ENCODE results near the gene CD320. TPM values are rescaled to one million over a fixed set of nuclear protein-coding genes. Genes with fewer than 3 reads are reported as not detected.

CD320 gene
- total RNA-seq, 1 donor from 2014 or later = 44.5 TPM

DNA sequence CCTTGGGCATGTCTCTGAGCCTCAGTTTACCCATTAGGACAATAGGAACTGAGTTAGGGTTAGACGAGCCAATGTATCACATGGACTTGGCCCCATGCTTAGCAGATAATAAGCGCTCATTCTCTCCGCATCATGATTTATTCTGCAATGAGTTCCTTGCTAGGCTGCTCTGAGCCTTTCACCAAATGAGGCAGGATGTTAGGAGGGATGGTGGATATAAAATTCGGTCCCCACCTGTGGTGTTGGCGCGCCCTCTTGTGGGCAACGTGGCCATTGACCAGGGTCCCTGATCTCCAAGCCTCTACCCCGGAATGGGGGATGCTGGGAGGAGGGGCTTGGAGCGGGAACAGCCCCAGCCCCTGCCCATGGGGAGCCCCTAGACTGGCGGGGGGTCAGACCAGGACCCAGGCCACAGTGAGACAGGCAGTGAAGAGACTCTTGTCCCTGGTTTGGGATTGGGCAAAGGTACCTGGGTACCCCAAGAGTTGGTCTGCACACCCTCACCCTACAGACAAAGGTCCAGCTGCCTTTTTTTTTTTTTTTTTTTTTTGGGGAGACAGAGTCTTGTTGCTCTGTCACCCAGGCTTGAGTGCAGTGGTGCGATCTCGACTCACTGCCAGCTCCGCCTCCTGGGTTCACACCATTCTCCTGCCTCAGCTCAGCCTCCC is 55.1 kb downstream of the CD320 start:
- Mint-ChIP-seq H3K36me3 (ENCODE audit: unreplicated experiment) (no peaks in the 10 kb centered on the region), H3K4me1 (ENCODE audit: unreplicated experiment) (no peaks in the 10 kb centered on the region), H3K27me3 (ENCODE audit: unreplicated experiment) (no peaks in the 10 kb centered on the region), H3K9me3 (ENCODE audit: unreplicated experiment) (no peaks in the 10 kb centered on the region), H3K4me3 (ENCODE audit: unreplicated experiment) (no peak overlapping the region), H3K27ac (ENCODE audit: unreplicated experiment) (no peak overlapping the region)
- DNase-seq (ENCODE audit: extremely low spot score, unreplicated experiment) = peak; percentile 95
- TF ChIP-seq, protein P1, sequence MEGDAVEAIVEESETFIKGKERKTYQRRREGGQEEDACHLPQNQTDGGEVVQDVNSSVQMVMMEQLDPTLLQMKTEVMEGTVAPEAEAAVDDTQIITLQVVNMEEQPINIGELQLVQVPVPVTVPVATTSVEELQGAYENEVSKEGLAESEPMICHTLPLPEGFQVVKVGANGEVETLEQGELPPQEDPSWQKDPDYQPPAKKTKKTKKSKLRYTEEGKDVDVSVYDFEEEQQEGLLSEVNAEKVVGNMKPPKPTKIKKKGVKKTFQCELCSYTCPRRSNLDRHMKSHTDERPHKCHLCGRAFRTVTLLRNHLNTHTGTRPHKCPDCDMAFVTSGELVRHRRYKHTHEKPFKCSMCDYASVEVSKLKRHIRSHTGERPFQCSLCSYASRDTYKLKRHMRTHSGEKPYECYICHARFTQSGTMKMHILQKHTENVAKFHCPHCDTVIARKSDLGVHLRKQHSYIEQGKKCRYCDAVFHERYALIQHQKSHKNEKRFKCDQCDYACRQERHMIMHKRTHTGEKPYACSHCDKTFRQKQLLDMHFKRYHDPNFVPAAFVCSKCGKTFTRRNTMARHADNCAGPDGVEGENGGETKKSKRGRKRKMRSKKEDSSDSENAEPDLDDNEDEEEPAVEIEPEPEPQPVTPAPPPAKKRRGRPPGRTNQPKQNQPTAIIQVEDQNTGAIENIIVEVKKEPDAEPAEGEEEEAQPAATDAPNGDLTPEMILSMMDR (IDR thresholded peaks at IDR 0.05) = peak; percentile 94

Other genes starting within 250 kb of the CD320 start
- 0.19 and 0.42 TPM in 2 replicates for gene FBN3, start 158.8 kb downstream of the CD320 start, total RNA-seq
- 16.4 and 16.7 TPM in 2 replicates for gene CERS4, start 99.0 kb downstream of the CD320 start, total RNA-seq
- 29.8 and 35.4 TPM in 2 replicates for gene NDUFA7, start 13.0 kb upstream of the CD320 start, total RNA-seq
- 1,524 and 1,597 TPM in 2 replicates for gene RPS28, start 13.1 kb upstream of the CD320 start, total RNA-seq
- gene KANK3, start 34.9 kb upstream of the CD320 start, total RNA-seq = 0.30 TPM in 1 of 2 replicates, not detected in the other
- gene ANGPTL4, start 55.8 kb upstream of the CD320 start, total RNA-seq = 6.5 and 8.6 TPM in 2 replicates
- 126 and 130 TPM in 2 replicates for gene RAB11B, start 82.0 kb upstream of the CD320 start, total RNA-seq
- 45.0 and 50.6 TPM in 2 replicates for gene MARCHF2, start 104.9 kb upstream of the CD320 start, total RNA-seq
- gene HNRNPM, start 136.6 kb upstream of the CD320 start, total RNA-seq = 154 and 156 TPM in 2 replicates
- 0.24 and 0.42 TPM in 2 replicates for gene PRAM1, start 194.3 kb upstream of the CD320 start, total RNA-seq
- 23.9 and 29.9 TPM in 2 replicates for gene ZNF414, start 205.8 kb upstream of the CD320 start, total RNA-seq

All from osteocyte (in vitro differentiated cells).